ENCODE results near the gene OR9A2.

The OR9A2 gene

GRCh38 chr7:143043391-143043790 is 16.5 kb upstream of the OR9A2 start:
- H3K4me3 ChIP-seq (ENCODE audit: low read depth, low read length) = no peak overlapping the region
- no peak for DNase-seq (ENCODE audit: low read depth)
- TF ChIP-seq CTCF (IDR thresholded peaks at IDR 0.05; ENCODE audit: low read depth, low read length, missing control alignments) = no peak

- TF ChIP-seq CTCF (IDR thresholded peaks at IDR 0.05; ENCODE audit: low read depth, low read length, missing control alignments) = no peak
- DNase-seq (ENCODE audit: low read depth) = no peak
- no peak overlapping the region for H3K4me3 ChIP-seq (ENCODE audit: low read depth, low read length)
Observed at GRCh38 chr7:143042790-143043271, 15.9 kb upstream of the OR9A2 start.

DNA sequence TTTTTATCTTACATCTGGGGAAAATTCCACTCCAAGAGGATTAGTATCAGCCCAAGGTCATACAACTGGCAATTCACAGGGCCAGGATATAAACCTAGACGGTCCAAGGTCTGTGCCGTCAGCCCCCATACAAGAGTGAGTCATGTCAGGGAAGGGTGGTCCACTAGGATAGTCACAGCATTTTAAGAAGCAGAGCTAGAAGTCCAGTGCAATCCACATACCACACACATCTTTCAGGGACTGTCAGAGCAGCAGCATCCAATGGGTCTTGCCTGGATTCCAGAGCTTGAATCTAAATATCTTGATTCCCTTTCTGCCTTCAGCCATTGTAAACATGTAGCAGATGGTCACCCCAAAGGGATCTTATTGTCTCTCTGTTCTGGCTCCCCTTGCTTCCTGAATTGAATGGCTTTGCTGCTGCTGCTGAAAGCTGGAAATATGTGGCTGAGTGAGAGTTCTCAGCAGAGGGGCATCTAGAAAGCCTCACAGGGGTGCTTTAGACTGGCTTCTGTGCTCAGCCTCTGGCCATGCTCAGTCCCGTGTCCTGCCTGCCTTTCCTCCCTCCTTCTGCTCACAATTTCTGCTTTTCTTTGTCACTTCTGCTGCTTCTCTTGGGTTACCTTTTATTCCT is 15.3 kb upstream of the OR9A2 start:
- no peak for TF ChIP-seq CTCF (IDR thresholded peaks at IDR 0.05; ENCODE audit: low read depth, low read length, missing control alignments)
- no peak overlapping the region for H3K4me3 ChIP-seq (ENCODE audit: low read depth, low read length)
- no peak for DNase-seq (ENCODE audit: low read depth)

GRCh38 chr7:143041346-143041745 is 14.4 kb upstream of the OR9A2 start:
- no peak for DNase-seq (ENCODE audit: low read depth)
- TF ChIP-seq CTCF (IDR thresholded peaks at IDR 0.05; ENCODE audit: low read depth, low read length, missing control alignments) = no peak
- no peak overlapping the region for H3K4me3 ChIP-seq (ENCODE audit: low read depth, low read length)

GRCh38 chr7:143040209-143040715 is 13.3 kb upstream of the OR9A2 start:
- no peak for TF ChIP-seq CTCF (IDR thresholded peaks at IDR 0.05; ENCODE audit: low read depth, low read length, missing control alignments)
- H3K4me3 ChIP-seq (ENCODE audit: low read depth, low read length) = no peak overlapping the region
- DNase-seq (ENCODE audit: low read depth) = no peak

GRCh38 chr7:143038635-143039034 is 11.7 kb upstream of the OR9A2 start:
- DNase-seq (ENCODE audit: low read depth) = no peak
- H3K4me3 ChIP-seq (ENCODE audit: low read depth, low read length) = no peak overlapping the region
- TF ChIP-seq CTCF (IDR thresholded peaks at IDR 0.05; ENCODE audit: low read depth, low read length, missing control alignments) = no peak

DNA sequence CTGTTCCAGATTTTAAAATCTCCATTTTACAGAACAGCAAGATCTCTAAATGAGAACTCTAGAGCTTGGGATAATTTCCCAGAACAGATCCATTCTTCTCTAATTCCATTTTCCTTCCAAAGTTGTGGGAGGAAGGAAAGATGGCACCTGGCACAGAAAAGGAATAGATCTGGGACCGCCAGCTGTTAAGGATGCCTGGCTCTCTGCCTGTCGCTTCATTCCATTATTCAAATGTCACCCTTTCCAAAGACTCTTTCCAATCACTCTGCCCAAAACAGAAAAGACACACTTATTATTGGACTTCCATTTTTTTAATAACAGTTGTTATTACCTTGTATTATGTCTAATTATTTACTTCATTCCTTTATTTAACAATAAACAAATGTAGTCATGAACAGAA is 751 bp upstream of the OR9A2 start:
- no peak for DNase-seq (ENCODE audit: low read depth)
- TF ChIP-seq CTCF (IDR thresholded peaks at IDR 0.05; ENCODE audit: low read depth, low read length, missing control alignments) = no peak
- H3K4me3 ChIP-seq (ENCODE audit: low read depth, low read length) = no peak overlapping the region
